HG03060 (cell line): ENCODE measurements around the gene RRAS.

Experiments
- ATAC-seq: cut with Tn5 transposase; IDR thresholded peaks from one replicate; pipeline ENCODE4 v1.9.1; 2021; ENCODE audit warnings: low read depth, moderate number of reproducible peaks; ENCODE audit not compliant: unreplicated experiment

RRAS gene

GRCh38 chr19:49677231-49677900, 37.4 kb upstream of the RRAS start, which contains the start of gene PRMT1:
Gene PRMT1 (plus strand): TSS chr19:49677271. CDS start chr19:49677281, 10 bp downstream.
- ATAC-seq: no peak

GRCh38 chr19:49676784-49677230, 36.9 kb upstream of the RRAS start:
- ATAC-seq: no peak

- peak; percentile 56 for ATAC-seq
Measured at GRCh38 chr19:49676136-49676783, 36.3 kb upstream of the RRAS start.

GRCh38 chr19:49672131-49672919, 32.4 kb upstream of the RRAS start:
- no peak for ATAC-seq

GRCh38 chr19:49669516-49669915, 29.6 kb upstream of the RRAS start:
- ATAC-seq: no peak

- ATAC-seq: no peak
Measured at GRCh38 chr19:49667473-49667872, 27.5 kb upstream of the RRAS start.

GRCh38 chr19:49666120-49666444, 26.1 kb upstream of the RRAS start:
- ATAC-seq: no peak

- ATAC-seq: peak; percentile 86
Measured at GRCh38 chr19:49665351-49666119, 25.6 kb upstream of the RRAS start, which contains the start of the genes BCL2L12 and IRF3. Gene BCL2L12 (plus strand): TSS chr19:49665933. CDS start chr19:49666693, 760 bp downstream. Gene IRF3 (minus strand): TSS chr19:49665857. CDS start chr19:49664838, 1,019 bp downstream.

- ATAC-seq: no peak
Measured at GRCh38 chr19:49665036-49665350, 25.1 kb upstream of the RRAS start.

- ATAC-seq: no peak
Measured at GRCh38 chr19:49664171-49665035, 24.5 kb upstream of the RRAS start.

GRCh38 chr19:49663224-49663623, 23.3 kb upstream of the RRAS start:
- no peak for ATAC-seq

GRCh38 chr19:49662011-49662410, 22.1 kb upstream of the RRAS start:
- ATAC-seq: no peak

GRCh38 chr19:49660338-49660961, 20.5 kb upstream of the RRAS start:
- no peak for ATAC-seq

GRCh38 chr19:49658566-49659442, 18.9 kb upstream of the RRAS start:
- no peak for ATAC-seq

- ATAC-seq: no peak
Measured at GRCh38 chr19:49658139-49658517, 18.2 kb upstream of the RRAS start.

GRCh38 chr19:49657493-49658138, 17.7 kb upstream of the RRAS start:
- ATAC-seq: no peak

- no peak for ATAC-seq
Measured at GRCh38 chr19:49656456-49657109, 16.6 kb upstream of the RRAS start.
